ENCODE measurements around the gene CHEK1. TPM values are rescaled to one million over a fixed set of nuclear protein-coding genes. Genes with fewer than 3 reads are reported as not detected.
A peak's percentile ranks its signal among the peaks of the same experiment; 100 is the strongest.
"Not testable (repeated sequence)": the region's sequence is repeated elsewhere in the genome, so short reads cannot be mapped to it uniquely, and the experiment has no call there.

The CHEK1 gene
- total RNA-seq, 6 donors from 2014 or later, result 1.6 to 3.8 (median 2.7) TPM

DNA sequence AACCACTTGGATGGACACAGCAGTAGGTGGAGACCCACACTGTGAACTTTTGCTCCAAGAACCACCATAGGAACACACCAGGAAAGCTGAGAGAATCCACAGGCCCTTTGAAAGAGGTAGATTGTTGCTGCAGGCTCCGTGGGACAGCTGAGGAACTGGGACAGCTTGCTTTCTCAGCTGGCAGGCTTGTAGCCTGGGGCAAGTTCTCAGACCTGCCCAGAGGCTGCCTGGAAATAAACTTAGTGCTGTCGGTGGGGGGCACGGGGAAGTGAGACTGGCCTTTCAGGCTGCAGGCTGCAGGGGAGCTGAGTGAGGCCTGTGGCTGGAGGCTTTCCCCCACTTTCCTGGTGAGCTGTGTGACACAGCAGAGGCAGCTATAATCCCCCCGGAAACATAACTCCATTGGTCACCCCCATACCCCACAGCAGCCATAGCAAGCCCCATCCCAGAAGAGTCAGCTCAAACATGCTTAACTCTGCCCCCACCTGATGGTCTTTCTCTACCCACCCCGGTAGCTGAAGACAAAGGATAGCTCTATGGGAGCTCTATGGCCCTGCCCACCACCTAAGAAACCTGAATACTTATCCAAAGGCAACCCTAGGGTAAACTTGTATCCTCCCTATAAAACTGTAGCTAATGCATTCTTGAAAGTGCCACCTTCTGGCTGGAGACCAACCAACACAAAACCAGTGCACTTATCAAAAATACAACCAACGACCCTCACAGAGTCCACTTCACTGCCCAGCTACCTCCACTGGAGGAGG is 77.1 kb downstream of the CHEK1 start:
- WGBS, 2 donors, result 48 to 57% methylated on average over 6 of the region's 6 CpGs
- H3K4me3 ChIP-seq, result no peak overlapping the region

DNA sequence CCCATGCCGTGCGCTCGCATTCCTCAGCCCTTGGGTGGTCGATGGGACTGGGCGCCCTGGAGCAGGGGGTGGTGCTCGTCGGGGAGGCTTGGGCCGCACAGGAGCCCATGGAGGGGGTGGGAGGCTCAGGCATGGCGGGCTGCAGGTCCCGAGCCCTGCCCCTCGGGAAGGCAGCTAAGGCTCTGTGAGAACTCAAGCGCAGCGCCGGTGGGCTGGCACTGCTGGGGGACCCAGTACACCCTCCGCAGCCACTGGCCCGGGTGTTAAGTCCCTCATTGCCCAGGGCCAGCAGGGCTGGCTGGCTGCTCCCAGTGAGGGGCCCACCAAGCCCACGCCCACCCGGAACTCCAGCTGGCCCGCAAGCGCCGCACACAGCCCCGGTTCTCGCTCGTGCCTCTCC is 79.7 kb downstream of the CHEK1 start:
- 98% methylated on average over 18 of the region's 24 CpGs; no CpG with 5 or more reads in 1 of the 2 donors for WGBS, 2 donors
- peak in 1 of 2 donors; percentile 61 for DNase-seq

More for the DNA sequence above, 77.1 kb downstream of the CHEK1 start:
- H3K27me3 ChIP-seq, result no peaks in the 10 kb centered on the region
- ATAC-seq (ENCODE audit: low FRiP score in 2 of 2), result no peak
- no peak for TF ChIP-seq EP300 (IDR thresholded peaks at IDR 0.05)
- TF ChIP-seq, protein P1, sequence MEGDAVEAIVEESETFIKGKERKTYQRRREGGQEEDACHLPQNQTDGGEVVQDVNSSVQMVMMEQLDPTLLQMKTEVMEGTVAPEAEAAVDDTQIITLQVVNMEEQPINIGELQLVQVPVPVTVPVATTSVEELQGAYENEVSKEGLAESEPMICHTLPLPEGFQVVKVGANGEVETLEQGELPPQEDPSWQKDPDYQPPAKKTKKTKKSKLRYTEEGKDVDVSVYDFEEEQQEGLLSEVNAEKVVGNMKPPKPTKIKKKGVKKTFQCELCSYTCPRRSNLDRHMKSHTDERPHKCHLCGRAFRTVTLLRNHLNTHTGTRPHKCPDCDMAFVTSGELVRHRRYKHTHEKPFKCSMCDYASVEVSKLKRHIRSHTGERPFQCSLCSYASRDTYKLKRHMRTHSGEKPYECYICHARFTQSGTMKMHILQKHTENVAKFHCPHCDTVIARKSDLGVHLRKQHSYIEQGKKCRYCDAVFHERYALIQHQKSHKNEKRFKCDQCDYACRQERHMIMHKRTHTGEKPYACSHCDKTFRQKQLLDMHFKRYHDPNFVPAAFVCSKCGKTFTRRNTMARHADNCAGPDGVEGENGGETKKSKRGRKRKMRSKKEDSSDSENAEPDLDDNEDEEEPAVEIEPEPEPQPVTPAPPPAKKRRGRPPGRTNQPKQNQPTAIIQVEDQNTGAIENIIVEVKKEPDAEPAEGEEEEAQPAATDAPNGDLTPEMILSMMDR (IDR thresholded peaks at IDR 0.05), result no peak
- no peak for TF ChIP-seq POLR2A (IDR thresholded peaks at IDR 0.05)
- no peak for TF ChIP-seq POLR2AphosphoS5 (IDR thresholded peaks at IDR 0.05)
- no peak overlapping the region for H3K27ac ChIP-seq
- H3K4me1 ChIP-seq, result no peaks in the 10 kb centered on the region
- no peak for DNase-seq
- H3K9me3 ChIP-seq, result no peaks in the 10 kb centered on the region
- H3K36me3 ChIP-seq, result no peaks in the 10 kb centered on the region

DNA sequence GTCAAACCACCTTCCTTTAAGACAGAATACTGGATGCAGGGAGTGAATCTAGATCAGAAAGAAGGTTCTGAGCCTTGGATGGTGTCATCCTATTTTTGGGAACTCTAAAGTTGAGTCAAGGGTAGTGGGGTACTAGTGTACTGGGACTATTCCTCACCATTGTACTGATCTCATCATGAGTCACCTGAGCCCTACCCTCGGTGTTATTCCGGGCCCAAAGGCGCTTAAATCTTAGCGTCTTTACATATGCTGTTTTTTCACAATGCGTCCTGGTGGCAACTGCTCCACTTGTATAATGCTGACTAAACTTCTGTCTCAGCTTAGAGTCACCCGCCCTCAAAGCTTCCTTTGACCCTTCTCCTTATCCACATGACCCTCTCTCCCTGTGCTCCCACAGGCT is 95.8 kb downstream of the CHEK1 start:
- H3K4me3 ChIP-seq, result no peak overlapping the region
- WGBS, 2 donors, result 85 to 90% methylated on average over 6 of the region's 6 CpGs
- TF ChIP-seq POLR2A (IDR thresholded peaks at IDR 0.05), result no peak
- TF ChIP-seq, protein P1 (IDR thresholded peaks at IDR 0.05), result no peak
- no peak for TF ChIP-seq EP300 (IDR thresholded peaks at IDR 0.05)
- no peak for TF ChIP-seq POLR2AphosphoS5 (IDR thresholded peaks at IDR 0.05)

More for the DNA sequence above, 79.7 kb downstream of the CHEK1 start:
- H3K27me3 ChIP-seq; H3K4me3 ChIP-seq; H3K4me1 ChIP-seq; ATAC-seq (ENCODE audit: low FRiP score in 2 of 2); H3K9me3 ChIP-seq; H3K27ac ChIP-seq; H3K36me3 ChIP-seq: not testable (repeated sequence)

DNA sequence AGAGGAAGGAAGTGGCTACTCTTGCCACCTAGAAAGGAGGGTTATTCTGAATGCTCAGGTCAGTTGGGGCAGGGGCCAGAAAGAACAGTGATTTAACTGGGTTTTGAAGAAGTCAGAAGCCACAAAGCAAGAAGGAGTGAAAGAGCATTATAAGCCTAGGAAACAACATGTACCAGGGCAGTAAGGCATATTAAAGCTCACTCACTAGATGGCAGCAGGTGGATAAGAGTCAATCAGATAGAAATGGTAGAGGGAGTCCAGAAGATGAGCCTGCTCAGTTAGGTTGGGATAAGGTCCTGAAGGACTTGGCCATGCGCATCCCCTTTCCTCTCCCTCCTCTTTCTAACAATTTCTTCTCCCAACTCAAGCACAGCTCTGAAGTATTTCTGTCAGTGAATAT is 99.2 kb downstream of the CHEK1 start:
- ATAC-seq (ENCODE audit: low FRiP score in 2 of 2), result no peak

More for the DNA sequence above, 95.8 kb downstream of the CHEK1 start:
- no peaks in the 10 kb centered on the region for H3K27me3 ChIP-seq
- no peak for DNase-seq
- H3K9me3 ChIP-seq, result no peaks in the 10 kb centered on the region
- H3K36me3 ChIP-seq, result no peaks in the 10 kb centered on the region
- H3K27ac ChIP-seq, result no peak overlapping the region
- H3K4me1 ChIP-seq, result no peaks in the 10 kb centered on the region
- ATAC-seq (ENCODE audit: low FRiP score in 2 of 2), result no peak

More for the DNA sequence above, 99.2 kb downstream of the CHEK1 start:
- H3K27me3 ChIP-seq, result no peaks in the 10 kb centered on the region
- DNase-seq, result no peak
- TF ChIP-seq, protein P1 (IDR thresholded peaks at IDR 0.05), result peak in 2 of 6 experiments; percentile 22 to 25
- TF ChIP-seq EP300 (IDR thresholded peaks at IDR 0.05), result no peak
- no peak overlapping the region for H3K4me3 ChIP-seq
- H3K27ac ChIP-seq, result no peak overlapping the region
- 88 to 92% methylated on average over 1 of the region's 1 CpG for WGBS, 2 donors
- no peaks in the 10 kb centered on the region for H3K36me3 ChIP-seq
- H3K4me1 ChIP-seq, result no peaks in the 10 kb centered on the region
- no peaks in the 10 kb centered on the region for H3K9me3 ChIP-seq

Small RNA genes lying within 50 kb of the gene (small RNA-seq; reads per million reads assigned to genes)
- 0 reads per million in 4 donors for gene RNU2-35P

Other genes starting within 250 kb of the CHEK1 start
- gene FEZ1, start 128.9 kb upstream of the CHEK1 start, total RNA-seq, result 10 to 100 TPM; 12.8 to 35.3 (median 19.8) TPM
- 10 to 100 TPM; 31.4 to 80.0 (median 60.4) TPM for gene EI24, start 55.7 kb upstream of the CHEK1 start, total RNA-seq
- gene STT3A, start 32.3 kb upstream of the CHEK1 start, total RNA-seq, result 100 to 1,000 TPM in 1 of 6 donors, 10 to 100 TPM in 5; 41.0 to 131 (median 71.1) TPM
- not detected for gene ACRV1, start 55.7 kb downstream of the CHEK1 start, total RNA-seq
- gene PATE1, start 121.1 kb downstream of the CHEK1 start, total RNA-seq, result not detected
- not detected for gene PATE2, start 153.7 kb downstream of the CHEK1 start, total RNA-seq
- not detected for gene PATE3, start 163.0 kb downstream of the CHEK1 start, total RNA-seq
- not detected for gene PATE4, start 208.2 kb downstream of the CHEK1 start, total RNA-seq

Measured in upper lobe of left lung (tissue), 6 donors.